HG03108 (cell line): Measurements from ENCODE around the gene SNRK.

Source experiments
- ATAC-seq: cut with Tn5 transposase; IDR thresholded peaks from one replicate; pipeline ENCODE4 v1.9.1; 2021; ENCODE audit warnings: moderate library complexity; ENCODE audit not compliant: unreplicated experiment

The SNRK gene

GRCh38 chr3:43369404-43370292 is 83.3 kb downstream of the SNRK start:
- no peak for ATAC-seq

GRCh38 chr3:43370293-43370980 is 84.1 kb downstream of the SNRK start:
- no peak for ATAC-seq

- ATAC-seq: no peak
Measured at GRCh38 chr3:43371494-43371893, 85.2 kb downstream of the SNRK start.

- ATAC-seq: no peak
Measured at GRCh38 chr3:43372007-43372740, 85.8 kb downstream of the SNRK start.

DNA sequence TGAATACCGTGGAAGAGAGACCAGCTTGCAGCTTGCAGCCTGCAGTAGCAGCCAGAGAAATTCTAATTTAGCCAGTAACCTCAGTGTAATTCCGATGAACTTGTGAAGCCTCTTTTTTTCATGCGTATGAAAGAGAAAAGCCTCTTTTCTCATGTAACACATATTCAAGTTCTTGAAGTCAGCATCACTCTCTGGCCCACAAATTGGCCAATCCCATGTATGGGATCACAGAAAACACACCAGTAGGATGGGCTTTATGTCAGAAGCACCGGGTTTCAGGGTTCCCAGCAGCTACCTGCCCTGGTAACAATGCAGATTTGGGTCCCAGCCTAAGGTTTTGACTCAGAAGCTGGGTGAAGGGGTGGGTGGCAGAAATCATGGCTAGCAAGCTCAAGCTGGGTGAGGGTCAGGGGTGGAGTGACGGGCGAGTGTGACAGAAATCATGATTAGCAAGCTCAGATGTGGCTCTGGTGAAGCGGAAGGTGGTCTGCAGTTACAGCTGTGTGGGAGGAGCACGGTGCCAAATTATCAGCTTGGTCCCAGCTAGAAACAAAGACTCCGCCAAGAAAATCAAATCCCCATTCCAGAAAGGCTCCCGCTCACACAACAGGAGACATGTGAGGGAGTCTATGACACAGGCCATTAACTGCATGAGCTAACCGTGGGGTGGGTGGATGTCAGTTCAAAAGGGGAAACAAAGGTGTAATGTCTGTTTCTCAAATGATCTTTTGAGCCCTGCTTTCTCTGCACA is 86.6 kb downstream of the SNRK start:
- ATAC-seq: no peak

- no peak for ATAC-seq
Measured at GRCh38 chr3:43373560-43373928, 87.2 kb downstream of the SNRK start.

DNA sequence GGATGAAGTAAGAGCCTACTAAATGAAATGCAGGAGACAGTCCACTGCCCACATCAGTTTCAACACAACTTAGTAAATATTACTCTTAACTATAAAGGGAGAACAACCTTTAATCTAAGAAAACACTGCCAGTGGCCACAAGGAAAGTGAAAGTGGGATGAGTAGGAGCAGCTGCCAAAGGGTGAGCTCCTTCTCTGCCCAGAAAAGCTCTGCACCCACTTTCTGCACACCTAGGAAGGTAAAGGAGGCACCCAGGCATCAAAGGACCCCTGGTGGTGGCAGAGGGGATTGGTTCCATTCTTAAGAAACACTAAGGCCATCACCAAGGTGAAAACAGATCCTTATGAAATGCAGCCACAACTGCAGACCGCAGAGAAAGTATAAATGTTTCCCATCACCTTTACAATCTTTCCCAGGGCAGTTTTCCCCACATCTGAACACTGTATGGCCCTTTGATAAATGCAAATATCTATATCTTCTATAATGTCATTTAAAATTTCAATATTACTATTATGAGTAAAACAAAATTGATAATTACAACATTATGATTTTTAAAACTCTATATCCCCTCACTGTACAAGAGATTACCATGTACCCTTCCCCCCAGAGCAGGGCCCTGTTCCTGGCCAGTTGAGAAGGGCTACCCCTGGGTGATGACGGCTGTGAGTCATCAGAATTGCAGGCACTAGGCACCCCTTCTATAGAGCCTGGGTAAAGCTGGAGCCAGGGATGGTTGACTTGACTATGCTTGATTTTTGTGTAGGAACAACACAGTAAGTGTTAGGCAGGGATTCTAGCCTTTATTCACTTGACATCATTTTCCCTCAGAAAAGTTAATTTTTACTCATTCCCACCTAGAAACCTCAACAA is 92.0 kb downstream of the SNRK start:
- ATAC-seq: no peak

DNA sequence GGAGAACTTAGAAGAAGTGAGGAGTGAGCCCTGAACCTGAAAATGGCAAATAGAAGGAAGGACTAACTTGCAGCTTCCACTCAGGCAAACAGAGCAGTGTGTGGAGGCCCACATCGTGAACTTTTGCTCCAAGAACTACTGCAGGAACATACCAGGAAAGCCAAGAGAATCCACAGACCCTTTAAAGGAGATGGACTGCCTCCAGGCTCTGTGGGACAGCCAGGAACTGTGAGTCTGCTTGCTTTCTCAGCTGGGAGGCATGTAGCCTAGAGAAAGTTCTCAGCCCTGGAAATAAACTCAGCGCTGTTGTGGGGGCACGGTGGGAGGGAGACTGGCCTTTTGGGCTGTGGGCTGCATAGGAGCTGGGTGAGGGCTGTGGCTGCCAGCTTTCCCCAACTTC is 93.0 kb downstream of the SNRK start:
- no peak for ATAC-seq

DNA sequence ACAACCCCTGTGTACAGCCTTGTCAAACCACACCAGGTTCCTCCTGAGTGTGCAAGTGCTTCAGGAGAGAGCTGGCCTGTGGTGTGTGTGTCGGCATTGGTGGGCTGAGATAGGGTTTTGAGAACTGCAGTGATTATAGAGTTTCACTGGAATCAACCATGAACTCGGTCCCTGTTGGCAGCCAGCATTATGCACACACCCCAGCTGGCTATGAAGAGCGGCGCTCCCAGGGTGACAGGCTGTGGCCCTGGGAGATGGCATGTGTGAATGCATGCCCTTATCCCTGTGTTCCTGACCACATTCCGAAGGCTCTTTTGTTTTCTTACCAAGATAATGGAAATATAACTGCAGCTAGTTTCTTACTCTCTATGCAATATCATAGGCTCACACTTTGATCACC is 101.8 kb downstream of the SNRK start:
- no peak for ATAC-seq

- no peak for ATAC-seq
Measured at GRCh38 chr3:43388915-43389314, 102.6 kb downstream of the SNRK start.

- no peak for ATAC-seq
Measured at GRCh38 chr3:43389388-43390254, 103.3 kb downstream of the SNRK start.

GRCh38 chr3:43390255-43390588 is 103.9 kb downstream of the SNRK start:
- ATAC-seq: no peak

GRCh38 chr3:43391621-43392020 is 105.3 kb downstream of the SNRK start:
- ATAC-seq: no peak

DNA sequence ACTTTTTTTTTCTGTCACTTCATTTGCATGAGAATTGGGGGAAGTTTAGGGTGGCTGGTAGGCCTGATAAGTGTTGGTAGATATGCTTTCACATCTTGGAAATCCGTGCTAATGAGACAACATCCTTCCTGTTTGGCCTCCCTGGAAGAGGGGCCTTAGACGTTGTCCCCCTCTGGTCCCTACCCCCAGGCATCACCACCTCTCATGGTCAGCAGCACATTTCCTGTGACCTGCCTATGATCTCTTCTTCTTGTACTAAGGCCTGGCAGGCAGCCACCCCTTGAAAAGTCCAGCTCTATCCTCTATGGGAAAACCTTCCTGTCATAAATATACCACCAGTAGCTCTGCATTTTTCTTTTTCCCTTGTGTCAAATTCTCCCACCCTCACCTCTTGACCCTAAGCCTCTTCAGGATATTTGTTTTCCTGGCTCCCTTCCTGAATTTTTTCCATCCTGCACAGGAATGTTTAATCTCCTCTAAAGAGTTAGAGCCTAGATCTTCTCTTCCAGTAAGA is 107.8 kb downstream of the SNRK start:
- no peak for ATAC-seq

- no peak for ATAC-seq
Measured at GRCh38 chr3:43399034-43399433, 112.7 kb downstream of the SNRK start.

- no peak for ATAC-seq
Measured at GRCh38 chr3:43400167-43400566, 113.8 kb downstream of the SNRK start.
